Progenitor cell of endocrine pancreas (in vitro differentiated cells): ENCODE data around the gene ARHGAP26. TPM values are rescaled to one million over a fixed set of nuclear protein-coding genes. Genes with fewer than 3 reads are reported as not detected.

Experiments used
- DNase-seq: peaks from one replicate; pipeline ENCODE4 v3.0.0; 2021; ENCODE audit warnings: low spot score; ENCODE audit not compliant: unreplicated experiment
- H3K27ac Mint-ChIP-seq: 2 replicates; pipeline ENCODE4 v1.8.0; 2021; ENCODE audit warnings: mild to moderate bottlenecking, moderate library complexity, mixed read lengths
- H3K27me3 Mint-ChIP-seq: 2 replicates; pipeline ENCODE4 v1.8.0; 2021; ENCODE audit warnings: mixed read lengths
- H3K36me3 Mint-ChIP-seq: 2 replicates; pipeline ENCODE4 v1.8.0; 2022; ENCODE audit warnings: mixed read lengths; ENCODE audit not compliant: insufficient read depth
- H3K4me1 Mint-ChIP-seq: 2 replicates; pipeline ENCODE4 v1.8.0; 2021; ENCODE audit warnings: low read depth, mixed read lengths
- H3K4me3 Mint-ChIP-seq: 2 replicates; pipeline ENCODE4 v1.8.0; 2021; ENCODE audit warnings: low read depth, mild to moderate bottlenecking, moderate library complexity, mixed read lengths
- H3K9me3 Mint-ChIP-seq: 2 replicates; pipeline ENCODE4 v1.8.0; 2021; ENCODE audit warnings: low read depth, mixed read lengths
- CTCF ChIP-seq: fragments of 200-600 bp; sonication (generic); IDR thresholded peaks from one replicate; pipeline ENCODE4 v1.5.0; 2021; ENCODE audit warnings: antibody characterized with exemption, mild to moderate bottlenecking; ENCODE audit not compliant: unreplicated experiment
- total RNA-seq: library from RNA; stranded (reverse); gene quantifications from 2 replicates; pipeline ENCODE4 v1.2.1, GENCODE V29; 2021

ARHGAP26 gene
- total RNA-seq, 1 donor from 2014 or later = 21.3 TPM

GRCh38 chr5:143064218-143064641, 294.1 kb downstream of the ARHGAP26 start:
- no peaks in the 10 kb centered on the region for H3K27me3 Mint-ChIP-seq
- no peak overlapping the region for H3K27ac Mint-ChIP-seq

GRCh38 chr5:143064676-143065075, 294.5 kb downstream of the ARHGAP26 start:
- no peak for DNase-seq
- no peaks in the 10 kb centered on the region for H3K27me3 Mint-ChIP-seq
- no peak for TF ChIP-seq CTCF
- H3K9me3 Mint-ChIP-seq = no peaks in the 10 kb centered on the region
- no peak overlapping the region for H3K4me3 Mint-ChIP-seq
- no peak overlapping the region for H3K27ac Mint-ChIP-seq
- no peaks in the 10 kb centered on the region for H3K4me1 Mint-ChIP-seq
- no peaks in the 10 kb centered on the region for H3K36me3 Mint-ChIP-seq

More at GRCh38 chr5:143064218-143064641, 294.1 kb downstream of the ARHGAP26 start:
- DNase-seq = no peak
- Mint-ChIP-seq H3K36me3 (no peaks in the 10 kb centered on the region), H3K4me3 (no peak overlapping the region), H3K4me1 (no peaks in the 10 kb centered on the region), H3K9me3 (no peaks in the 10 kb centered on the region)
- no peak for TF ChIP-seq CTCF

GRCh38 chr5:143065185-143065965, 295.2 kb downstream of the ARHGAP26 start:
- TF ChIP-seq CTCF = no peak
- H3K27ac Mint-ChIP-seq = no peak overlapping the region
- H3K9me3 Mint-ChIP-seq = no peaks in the 10 kb centered on the region
- H3K27me3 Mint-ChIP-seq = no peaks in the 10 kb centered on the region
- peaks cover 4% of the 10 kb centered on the region for H3K36me3 Mint-ChIP-seq
- H3K4me3 Mint-ChIP-seq = no peak overlapping the region
- H3K4me1 Mint-ChIP-seq = no peaks in the 10 kb centered on the region
- no peak for DNase-seq

GRCh38 chr5:143065996-143066522, 295.9 kb downstream of the ARHGAP26 start:
- peaks cover 9% of the 10 kb centered on the region for H3K36me3 Mint-ChIP-seq
- H3K9me3 Mint-ChIP-seq = peaks cover 4% of the 10 kb centered on the region
- no peak for DNase-seq
- TF ChIP-seq CTCF = no peak
- H3K27me3 Mint-ChIP-seq = no peaks in the 10 kb centered on the region
- no peak overlapping the region for H3K27ac Mint-ChIP-seq
- H3K4me3 Mint-ChIP-seq = no peak overlapping the region
- H3K4me1 Mint-ChIP-seq = no peaks in the 10 kb centered on the region

GRCh38 chr5:143066556-143067281, 296.5 kb downstream of the ARHGAP26 start:
- DNase-seq = no peak
- peaks cover 7% of the 10 kb centered on the region for H3K9me3 Mint-ChIP-seq
- H3K27me3 Mint-ChIP-seq = no peaks in the 10 kb centered on the region
- no peak overlapping the region for H3K27ac Mint-ChIP-seq
- H3K4me1 Mint-ChIP-seq = no peaks in the 10 kb centered on the region
- no peak overlapping the region for H3K4me3 Mint-ChIP-seq
- H3K36me3 Mint-ChIP-seq = peaks cover 10% of the 10 kb centered on the region
- TF ChIP-seq CTCF = no peak
